RWPE2 (cell line): ENCODE measurements around the gene TMEM221.

ENCODE experiments used
- ATAC-seq: fragments of 200-7000 bp; cut with Tn5 transposase; 3 replicates; pipeline ENCODE4 v1.9.1; 2021; ENCODE audit warnings: low read depth
- DNase-seq: peaks from one replicate; pipeline ENCODE4 v3.0.0-alpha.2; 2020; ENCODE audit warnings: low spot score
- H3K27ac ChIP-seq: fragments of 450-650 bp; 2 replicates; pipeline ENCODE4 v1.5.1; 2017; ENCODE audit warnings: mild to moderate bottlenecking; ENCODE audit not compliant: poor library complexity, severe bottlenecking
- H3K27me3 ChIP-seq: fragments of 250-450 bp; sonication (Bioruptor Pico); 2 replicates; pipeline ENCODE4 v1.5.1; 2021; ENCODE audit warnings: mild to moderate bottlenecking, moderate library complexity; ENCODE audit not compliant: insufficient read depth, poor library complexity, severe bottlenecking
- H3K36me3 ChIP-seq: fragments of 250-450 bp; sonication (Bioruptor Pico); 2 replicates; pipeline ENCODE4 v1.5.1; 2020; ENCODE audit warnings: low read depth, mild to moderate bottlenecking, moderate library complexity
- H3K4me1 ChIP-seq: fragments of 250-450 bp; sonication (Bioruptor Pico); 2 replicates; pipeline ENCODE4 v1.5.1; 2021; ENCODE audit warnings: mild to moderate bottlenecking, moderate library complexity; ENCODE audit not compliant: insufficient read depth, poor library complexity, severe bottlenecking
- H3K4me3 ChIP-seq: fragments of 250-450 bp; sonication (Bioruptor Pico); 2 replicates; pipeline ENCODE4 v1.5.1; 2021; ENCODE audit warnings: mild to moderate bottlenecking, moderate library complexity; ENCODE audit not compliant: severe bottlenecking
- H3K9me3 ChIP-seq: fragments of 250-450 bp; sonication (Bioruptor Pico); 2 replicates; pipeline ENCODE4 v1.5.1; 2021; ENCODE audit warnings: mild to moderate bottlenecking, moderate library complexity; ENCODE audit not compliant: severe bottlenecking
- TF ChIP-seq, protein P1 (sequence below): fragments of 450-650 bp; IDR thresholded peaks from one replicate; pipeline ENCODE4 v1.5.1; 2017; ENCODE audit warnings: mild to moderate bottlenecking, moderate library complexity; ENCODE audit not compliant: poor library complexity, severe bottlenecking

Gene TMEM221

DNA sequence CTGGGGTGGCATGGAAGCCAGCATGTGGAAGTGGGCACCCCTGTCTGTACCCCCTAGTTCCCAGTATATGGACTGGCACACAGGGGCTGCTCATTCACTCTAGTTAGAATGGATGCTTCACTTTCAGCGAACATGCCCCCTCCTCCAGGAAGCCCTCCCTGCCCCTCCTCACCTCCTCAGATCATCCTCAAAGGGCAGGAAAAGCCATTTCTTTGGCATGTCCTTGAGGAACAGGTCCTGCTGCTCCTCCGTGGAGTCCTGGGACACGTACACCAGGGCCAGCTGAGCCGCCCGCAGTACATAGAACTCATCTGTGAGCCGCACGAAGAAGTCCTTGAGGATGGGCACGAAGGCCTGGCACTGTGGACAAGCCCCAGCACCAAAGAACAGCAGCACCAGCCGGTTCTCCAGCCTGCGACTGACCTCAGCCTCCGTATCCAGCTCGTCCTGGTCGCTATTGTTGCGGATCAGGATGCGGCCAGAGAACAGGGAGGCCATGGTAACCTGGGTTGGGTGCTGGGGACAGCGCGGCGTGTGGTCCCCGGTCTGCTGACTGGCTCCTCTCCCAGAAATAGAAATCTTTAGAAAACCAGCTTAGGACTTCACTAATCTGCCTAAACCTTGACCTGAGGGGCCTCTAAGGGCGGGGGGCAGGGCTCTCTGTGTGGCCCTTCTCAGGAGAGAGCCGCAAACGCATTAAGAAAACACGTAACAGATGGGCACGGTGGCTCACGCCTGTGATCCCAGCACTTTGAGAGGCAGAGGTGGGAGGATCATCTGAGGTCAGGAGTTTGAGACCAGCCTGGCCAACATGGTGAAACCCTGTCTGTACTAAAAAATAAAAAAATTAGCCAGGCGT, 12.1 kb upstream of the TMEM221 start, which contains the start of gene NXNL1:
Gene NXNL1 (minus strand): TSS at position 555 of the 859 bp plus-strand sequence. CDS start 57 bp downstream, at position 498.
- no peaks in the 10 kb centered on the region for H3K9me3 ChIP-seq
- H3K4me3 ChIP-seq: no peak within 1 kb of the TSS
- TF ChIP-seq, protein P1, sequence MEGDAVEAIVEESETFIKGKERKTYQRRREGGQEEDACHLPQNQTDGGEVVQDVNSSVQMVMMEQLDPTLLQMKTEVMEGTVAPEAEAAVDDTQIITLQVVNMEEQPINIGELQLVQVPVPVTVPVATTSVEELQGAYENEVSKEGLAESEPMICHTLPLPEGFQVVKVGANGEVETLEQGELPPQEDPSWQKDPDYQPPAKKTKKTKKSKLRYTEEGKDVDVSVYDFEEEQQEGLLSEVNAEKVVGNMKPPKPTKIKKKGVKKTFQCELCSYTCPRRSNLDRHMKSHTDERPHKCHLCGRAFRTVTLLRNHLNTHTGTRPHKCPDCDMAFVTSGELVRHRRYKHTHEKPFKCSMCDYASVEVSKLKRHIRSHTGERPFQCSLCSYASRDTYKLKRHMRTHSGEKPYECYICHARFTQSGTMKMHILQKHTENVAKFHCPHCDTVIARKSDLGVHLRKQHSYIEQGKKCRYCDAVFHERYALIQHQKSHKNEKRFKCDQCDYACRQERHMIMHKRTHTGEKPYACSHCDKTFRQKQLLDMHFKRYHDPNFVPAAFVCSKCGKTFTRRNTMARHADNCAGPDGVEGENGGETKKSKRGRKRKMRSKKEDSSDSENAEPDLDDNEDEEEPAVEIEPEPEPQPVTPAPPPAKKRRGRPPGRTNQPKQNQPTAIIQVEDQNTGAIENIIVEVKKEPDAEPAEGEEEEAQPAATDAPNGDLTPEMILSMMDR: no peak
- H3K27me3 ChIP-seq: peaks cover 5% of the 10 kb centered on the region
- ATAC-seq (no peak), DNase-seq (no peak)
- no peak within 1 kb of the TSS for H3K27ac ChIP-seq
- H3K4me1 ChIP-seq: no peaks in the 10 kb centered on the region
- H3K36me3 ChIP-seq: no peaks in the 10 kb centered on the region

DNA sequence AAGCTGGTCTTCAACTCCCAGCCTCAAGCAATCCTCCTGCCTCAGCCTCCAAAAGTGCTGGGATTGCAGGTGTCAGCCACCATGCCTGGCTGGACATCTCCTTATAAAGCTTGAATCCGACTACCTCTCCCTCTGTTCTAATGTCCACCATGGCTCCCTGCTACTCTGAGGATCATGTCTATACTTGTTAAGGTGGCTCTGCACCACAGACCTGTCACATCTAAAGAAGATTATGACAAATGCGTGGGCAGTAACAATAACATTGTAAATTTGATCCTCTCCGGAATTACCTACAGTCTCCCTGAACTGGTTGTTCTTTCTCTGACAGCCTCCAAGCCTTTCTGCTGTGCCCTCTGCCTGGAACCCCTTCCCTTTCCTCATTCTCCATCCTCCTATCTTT, 10.5 kb upstream of the TMEM221 start:
- TF ChIP-seq, protein P1: no peak
- H3K4me3 ChIP-seq: no peak overlapping the region
- H3K27ac ChIP-seq: no peak overlapping the region
- ATAC-seq (no peak), DNase-seq (no peak)
- H3K4me1 ChIP-seq: no peaks in the 10 kb centered on the region
- H3K36me3 ChIP-seq: no peaks in the 10 kb centered on the region
- H3K9me3 ChIP-seq: no peaks in the 10 kb centered on the region
- peaks cover 11% of the 10 kb centered on the region for H3K27me3 ChIP-seq

DNA sequence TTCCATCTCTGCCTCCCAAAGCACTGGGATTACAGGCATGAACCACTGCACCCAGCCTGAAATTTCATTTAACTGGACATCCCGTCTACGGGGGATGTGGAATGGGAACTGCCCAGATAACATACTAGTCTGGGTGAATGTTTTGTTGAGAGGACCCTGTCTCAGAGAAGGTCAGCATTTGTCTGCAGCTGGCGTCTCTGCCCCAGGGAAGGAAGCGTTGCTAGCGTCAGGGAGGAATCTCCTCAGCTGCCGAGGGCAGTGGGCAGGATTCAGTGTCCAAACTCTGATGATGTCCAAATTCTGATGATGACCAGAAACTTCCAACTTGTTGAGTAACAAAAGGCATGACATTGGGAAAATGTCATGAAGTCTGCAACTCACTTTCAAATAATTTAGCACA, 9.1 kb upstream of the TMEM221 start:
- no peaks in the 10 kb centered on the region for H3K36me3 ChIP-seq
- H3K4me1 ChIP-seq: no peaks in the 10 kb centered on the region
- DNase-seq: no peak
- H3K27me3 ChIP-seq: peaks cover 15% of the 10 kb centered on the region
- TF ChIP-seq, protein P1: no peak
- H3K9me3 ChIP-seq: no peaks in the 10 kb centered on the region
- no peak for ATAC-seq
- no peak overlapping the region for H3K27ac ChIP-seq
- no peak overlapping the region for H3K4me3 ChIP-seq

DNA sequence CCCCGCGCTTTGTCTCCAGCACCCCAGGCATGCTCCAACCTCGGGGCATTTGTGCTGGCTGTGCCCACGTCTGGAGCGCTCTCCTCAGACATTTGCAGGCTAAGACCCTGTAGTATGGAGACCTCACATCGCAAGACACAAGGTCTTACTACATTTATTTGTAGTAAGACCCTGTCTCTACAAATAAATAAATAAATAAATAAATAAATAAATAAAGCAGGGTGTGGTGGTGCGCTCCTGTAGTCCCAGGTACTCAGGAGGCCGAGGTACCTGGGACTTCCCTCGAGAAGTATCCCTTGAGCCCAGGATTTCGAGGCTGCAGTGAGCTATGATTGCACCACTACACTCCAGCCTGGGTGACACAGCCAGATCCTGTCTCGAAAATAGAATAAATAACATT, 7.7 kb upstream of the TMEM221 start:
- Histone ChIP-seq H3K27ac (no peak overlapping the region), H3K36me3 (no peaks in the 10 kb centered on the region), H3K27me3 (peaks cover 15% of the 10 kb centered on the region), H3K4me3 (no peak overlapping the region), H3K4me1 (peaks cover 2% of the 10 kb centered on the region), H3K9me3 (no peaks in the 10 kb centered on the region)
- ATAC-seq (no peak), DNase-seq (no peak)
- TF ChIP-seq, protein P1: no peak
